Pons (tissue), 1 donor: ENCODE measurements around the gene RELB.
A peak's percentile ranks its signal among the peaks of the same experiment; 100 is the strongest.
"Not testable (repeated sequence)": the region's sequence is repeated elsewhere in the genome, so short reads cannot be mapped to it uniquely, and the experiment has no call there.

Experiments used
- DNase-seq: peaks from one replicate; pipeline ENCODE4 v3.0.0-alpha.2; 2016; ENCODE audit warnings: low spot score

Gene RELB

GRCh38 chr19:45001087-45001739 is at the start of gene RELB:
TSS of gene RELB (plus strand) at chr19:45001464. CDS start at chr19:45001580, 116 bp downstream.
- DNase-seq = peak; percentile 77

DNA sequence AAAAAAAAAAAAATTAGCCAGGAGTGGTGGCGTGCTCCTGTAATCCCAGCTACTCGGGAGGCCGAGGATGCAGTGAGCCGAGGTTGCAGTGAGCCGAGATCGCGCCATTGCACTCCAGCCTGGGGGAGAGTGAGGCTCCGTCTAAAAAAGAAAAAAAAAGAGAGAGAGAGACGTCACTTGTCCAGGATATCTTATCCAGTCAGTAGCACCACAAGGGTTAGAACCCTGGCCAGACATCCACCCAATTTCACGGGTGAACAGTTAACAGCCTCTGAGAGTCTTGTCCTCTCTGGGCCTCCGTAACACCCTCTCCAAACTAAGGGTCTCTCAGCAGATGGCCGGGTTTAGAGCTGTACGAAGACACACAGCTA is 47.0 kb upstream of the RELB start:
- DNase-seq = no peak

GRCh38 chr19:44954649-44955504 is 46.4 kb upstream of the RELB start, which contains the start of gene CLPTM1:
TSS of gene CLPTM1 (plus strand) at chr19:44955380. CDS start at chr19:44955396, 16 bp downstream.
- peak; percentile 96 for DNase-seq

- DNase-seq = no peak
Measured at GRCh38 chr19:44955505-44956439, 45.5 kb upstream of the RELB start.

GRCh38 chr19:44957526-44957925 is 43.7 kb upstream of the RELB start:
- DNase-seq = no peak

DNA sequence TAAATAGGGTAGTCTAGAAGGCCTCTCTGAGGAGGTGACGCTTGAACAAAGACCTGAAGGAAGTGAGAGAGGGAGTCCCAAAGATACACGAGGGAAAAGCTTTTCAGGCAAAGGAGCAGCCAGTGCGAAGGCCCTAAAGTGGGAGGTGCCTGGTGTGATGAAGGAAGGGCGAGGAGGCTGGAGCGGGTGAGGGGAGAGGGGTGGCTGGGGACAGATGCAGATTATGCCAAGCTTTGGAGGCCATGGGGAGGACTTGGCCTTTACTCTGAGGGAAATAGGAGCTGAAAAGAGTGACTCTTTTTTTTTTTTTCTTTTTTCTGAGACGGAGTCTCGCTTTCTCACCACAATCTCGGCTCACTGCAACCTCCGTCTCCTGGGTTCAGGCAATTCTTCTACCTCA is 43.2 kb upstream of the RELB start:
- DNase-seq = no peak

DNA sequence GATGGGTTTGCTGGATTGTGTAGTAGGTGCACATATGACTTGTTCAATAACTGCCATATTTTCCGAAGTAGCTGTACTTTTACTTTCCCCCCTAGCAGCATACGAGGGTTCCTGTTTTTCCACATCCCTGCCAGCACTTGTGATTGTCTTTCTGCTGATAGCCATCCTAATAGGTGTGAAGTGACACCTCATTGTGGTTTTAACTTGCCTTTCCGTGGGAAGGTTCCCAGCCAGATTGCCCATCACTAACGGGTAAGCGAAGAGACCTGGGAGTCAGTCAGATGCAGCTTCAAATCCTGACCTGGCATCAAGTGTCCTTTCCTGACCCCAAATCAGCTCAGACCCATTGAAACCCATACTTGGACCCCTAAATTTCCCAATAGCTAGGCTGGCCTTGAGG is 41.6 kb upstream of the RELB start:
- DNase-seq = no peak

- no peak for DNase-seq
Measured at GRCh38 chr19:44960906-44961728, 40.1 kb upstream of the RELB start.

DNA sequence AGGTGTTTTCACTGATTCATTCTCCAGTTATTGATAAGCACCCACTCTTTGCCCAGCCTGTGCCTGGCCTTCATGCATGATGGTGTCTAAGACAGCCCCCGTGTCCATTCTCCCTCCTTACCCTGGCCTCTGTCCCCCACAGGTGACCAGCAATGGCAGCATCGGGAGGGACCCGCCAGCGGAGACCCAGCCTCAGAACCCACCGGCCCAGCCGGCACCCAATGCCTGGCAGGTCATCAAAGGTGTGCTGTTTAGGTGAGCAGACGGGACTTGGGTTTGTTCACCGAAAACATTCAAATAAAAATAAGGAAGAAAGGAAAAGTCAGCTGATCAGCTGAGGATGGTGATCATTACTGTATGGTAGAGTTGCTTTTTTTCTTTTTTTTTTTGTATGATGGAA is 39.4 kb upstream of the RELB start:
- DNase-seq = no peak

DNA sequence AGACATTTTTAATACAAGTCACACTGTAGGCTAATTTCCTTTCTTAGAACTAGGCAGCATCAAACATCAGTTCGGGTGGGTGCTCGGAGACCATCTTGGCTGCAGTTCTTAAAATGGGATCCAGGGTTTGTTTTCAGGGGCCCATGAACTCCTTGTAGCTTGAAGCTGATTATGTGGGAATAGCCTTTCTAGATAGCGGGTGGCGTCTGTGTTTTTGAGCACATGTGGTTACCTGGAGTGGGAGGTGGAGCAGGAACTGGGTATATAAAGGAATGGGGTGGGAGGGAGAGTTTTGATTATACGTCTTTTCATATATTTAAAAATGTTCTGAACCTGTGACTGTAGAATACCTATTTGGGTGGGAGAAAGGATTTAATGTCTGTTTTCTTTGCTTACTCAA is 33.1 kb upstream of the RELB start:
- DNase-seq = no peak

DNA sequence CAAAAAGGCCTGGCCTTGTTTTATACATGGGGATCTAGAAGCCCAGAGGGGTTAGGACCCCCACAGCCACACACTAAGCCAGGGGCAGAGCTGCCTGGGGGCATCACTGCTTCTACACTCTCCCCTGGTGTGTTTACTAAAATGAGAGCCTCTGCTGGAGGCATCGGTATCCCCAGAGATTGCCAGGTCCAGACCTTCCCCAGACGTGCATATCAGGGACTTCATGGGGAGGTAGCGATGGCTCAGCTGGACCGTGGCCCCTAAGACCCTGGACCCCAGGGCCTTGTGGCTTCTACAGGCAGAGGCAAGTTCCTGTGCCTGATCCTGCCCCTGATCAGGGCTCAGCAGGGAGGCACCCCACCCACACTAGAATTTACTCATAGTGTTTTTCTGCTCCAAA is 32.6 kb upstream of the RELB start:
- DNase-seq = no peak

DNA sequence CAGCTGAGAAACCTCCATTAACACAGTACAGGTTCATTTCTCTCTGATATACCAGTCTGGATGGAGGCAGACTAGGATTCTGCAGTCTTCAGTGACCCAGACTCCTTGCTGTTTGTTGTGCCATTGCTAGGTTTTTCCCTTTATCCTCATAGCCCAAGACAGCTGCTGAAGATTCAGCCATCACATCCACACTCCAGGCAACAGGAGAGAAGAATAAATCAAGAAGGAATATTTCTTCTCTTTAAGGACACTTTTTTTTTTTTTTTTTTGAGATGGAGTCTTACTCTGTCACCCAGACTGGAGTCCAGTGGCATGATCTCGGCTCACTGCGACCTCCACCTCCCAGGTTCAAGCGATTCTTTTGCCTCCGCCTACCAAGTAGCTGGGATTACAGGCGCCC is 31.8 kb upstream of the RELB start:
- DNase-seq = no peak

DNA sequence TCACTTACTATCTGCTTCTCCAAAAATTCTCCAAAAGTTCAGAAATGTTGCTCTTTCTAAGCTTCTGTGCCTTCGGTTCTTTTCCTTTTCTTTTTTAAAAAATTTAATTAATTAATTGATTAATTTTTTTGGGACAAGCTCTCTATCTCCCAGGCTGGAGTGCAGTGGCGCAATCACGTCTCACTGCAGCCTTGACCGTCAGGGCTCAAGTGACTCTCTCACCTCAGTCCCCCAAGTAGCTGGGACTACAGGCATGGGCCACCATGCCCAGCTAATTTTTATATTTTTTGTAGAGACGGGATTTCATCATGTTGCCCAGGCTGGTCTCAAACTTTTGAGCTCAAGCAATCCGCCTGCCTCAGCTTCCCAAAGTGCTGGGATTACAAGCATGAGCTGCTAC is 29.8 kb upstream of the RELB start:
- DNase-seq = not testable (repeated sequence)

DNA sequence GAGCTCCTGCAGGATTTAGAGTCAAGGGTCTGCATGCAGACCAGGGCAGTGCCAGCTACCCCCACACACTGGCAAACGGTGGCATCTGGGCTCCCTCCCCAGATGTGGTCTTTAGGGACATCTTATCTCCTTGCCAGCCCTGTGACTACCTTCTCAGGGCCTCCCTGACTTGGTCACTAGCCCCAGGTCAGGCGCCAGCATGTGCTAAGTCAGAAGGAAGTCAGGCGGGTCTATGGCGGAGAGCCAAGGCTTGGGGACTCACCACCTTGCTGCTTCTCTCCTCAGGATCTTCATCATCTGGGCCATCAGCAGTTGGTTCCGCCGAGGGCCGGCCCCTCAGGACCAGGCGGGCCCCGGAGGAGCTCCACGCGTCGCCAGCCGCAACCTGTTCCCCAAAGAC is 28.5 kb upstream of the RELB start:
- DNase-seq = no peak

DNA sequence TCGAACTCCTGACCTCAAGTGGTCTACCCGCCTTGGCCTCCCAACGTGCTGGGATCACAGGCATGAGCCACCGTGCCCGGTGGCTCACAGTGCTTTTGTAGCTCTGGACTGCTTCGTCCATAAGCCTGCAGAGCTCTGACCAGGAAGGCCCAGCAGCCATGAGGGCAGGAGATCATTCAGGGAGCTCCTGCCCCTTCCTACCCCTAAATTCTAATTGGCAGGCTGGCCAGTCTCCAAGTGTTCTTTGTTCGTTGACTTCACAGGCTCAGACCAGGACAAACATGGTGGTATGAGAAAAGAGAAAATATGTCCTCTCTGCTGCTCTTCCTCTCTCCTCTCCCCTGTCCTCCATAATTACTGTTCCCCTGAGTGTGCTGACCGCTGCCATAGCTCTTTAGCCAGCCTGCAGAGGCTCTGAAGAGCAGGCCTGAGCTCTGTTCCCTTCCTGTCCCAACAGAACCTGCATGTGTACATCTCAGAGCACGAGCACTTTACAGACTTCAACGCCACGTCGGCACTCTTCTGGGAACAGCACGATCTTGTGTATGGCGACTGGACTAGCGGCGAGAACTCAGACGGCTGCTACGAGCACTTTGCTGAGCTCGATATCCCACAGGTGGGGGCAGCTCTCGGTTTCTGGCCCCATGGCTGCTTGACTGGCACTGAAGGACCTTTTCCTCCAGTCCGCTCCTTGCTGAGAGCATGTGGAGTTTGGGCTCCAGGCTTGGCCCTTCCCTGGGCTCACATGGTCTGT is 27.1 kb upstream of the RELB start:
- DNase-seq = no peak

DNA sequence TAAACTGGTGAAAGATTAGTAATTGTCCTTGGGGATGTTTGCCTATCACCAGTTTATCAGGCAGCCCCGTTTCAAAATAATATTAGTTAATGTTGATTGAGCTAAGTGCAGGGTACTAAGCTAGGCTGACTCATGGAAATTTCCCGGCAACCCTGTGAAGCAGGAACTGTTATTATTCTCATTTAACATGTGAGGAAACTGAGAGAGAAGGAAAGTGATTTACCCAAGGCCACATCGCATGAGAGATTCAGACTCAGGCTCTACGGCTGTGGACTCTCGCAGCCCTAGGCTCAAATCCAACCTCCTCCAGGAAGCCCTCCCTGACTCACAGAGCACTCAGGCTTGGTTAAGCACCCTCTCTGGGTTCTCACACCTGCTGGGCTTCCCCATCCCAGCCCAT is 26.4 kb upstream of the RELB start:
- DNase-seq = no peak

GRCh38 chr19:44975444-44975843 is 25.8 kb upstream of the RELB start:
- no peak for DNase-seq

GRCh38 chr19:44984005-44984404 is 17.3 kb upstream of the RELB start:
- DNase-seq = no peak

DNA sequence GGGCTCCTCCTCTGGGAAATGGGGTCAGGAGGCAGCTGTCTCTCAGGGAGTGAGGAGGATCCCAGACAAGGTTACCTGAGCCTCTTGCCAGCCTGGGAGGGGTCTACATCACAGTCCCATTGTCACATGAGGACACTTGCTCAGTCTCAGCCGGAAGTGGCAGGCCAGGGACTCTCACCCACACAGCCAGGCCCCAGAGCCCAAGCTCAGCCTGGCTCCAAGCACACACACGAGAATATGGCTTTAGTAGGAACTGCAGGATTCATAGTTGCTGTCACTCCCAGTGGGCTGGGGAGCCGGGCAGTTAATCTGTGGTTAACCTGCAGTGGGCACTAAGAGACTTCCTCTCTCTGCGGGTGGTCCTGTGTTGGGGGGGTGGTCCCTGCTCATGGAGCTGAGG is 15.8 kb upstream of the RELB start:
- no peak for DNase-seq

DNA sequence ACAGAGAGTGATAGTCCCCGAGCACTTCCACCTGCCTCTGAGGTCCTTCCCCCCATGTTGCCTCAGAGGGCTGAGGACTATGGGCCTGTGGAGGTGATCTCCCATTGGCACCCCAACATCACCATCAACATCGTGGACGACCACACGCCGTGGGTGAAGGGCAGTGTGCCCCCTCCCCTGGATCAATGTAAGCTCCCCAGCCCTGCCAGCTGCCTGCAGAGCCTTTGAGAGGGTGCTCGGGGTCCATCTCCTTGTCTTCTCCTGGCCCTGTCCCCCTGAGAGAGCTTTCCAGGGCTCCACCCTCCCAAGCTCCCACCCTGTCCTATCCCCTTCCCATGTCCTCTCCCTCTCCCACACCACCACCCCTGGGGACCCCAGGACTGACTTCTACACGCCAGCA is 14.9 kb upstream of the RELB start:
- DNase-seq = no peak

- DNase-seq = no peak
Measured at GRCh38 chr19:44987148-44987675, 14.1 kb upstream of the RELB start.
